H1 (cell line): ENCODE measurements around the gene BTBD16. TPM values are rescaled to one million over a fixed set of nuclear protein-coding genes. Genes with fewer than 3 reads are reported as not detected.

Experiments used
- CBX5 ChIP-seq: fragments of 300-800, 300-1000 bp; sonication (generic); IDR thresholded peaks from 2 replicates; pipeline ENCODE4 v1.7.1; 2016; ENCODE audit warnings: antibody characterized with exemption, low read length, low read depth
- HDAC2 ChIP-seq, 2 experiments: fragments of 300-600 bp in 1 of 2; sonication (generic) in 1 of 2; IDR thresholded peaks; 2 replicates each; pipeline ENCODE4 v1.6.1; 2011 to 2012; ENCODE audit warnings: low read depth in 2 of 2, low read length in 2 of 2, mild to moderate bottlenecking in 2 of 2, moderate library complexity in 2 of 2, borderline replicate concordance in 1 of 2, inconsistent platforms in 1 of 2
- KDM1A ChIP-seq: fragments of 200-600, 300-600 bp; sonication (generic); IDR thresholded peaks from 2 replicates; pipeline ENCODE4 v1.7.1; 2016; ENCODE audit warnings: mild to moderate bottlenecking, low read length, borderline replicate concordance
- polyA plus RNA-seq, 7 experiments: library from polyadenylated mRNA; depleted of rRNA in 3 of 7; stranded (reverse) in 5 of 7; unstranded in 2 of 7; fragments of >200 nt in 5 of 7; fragments of 200-250 nt in 2 of 7; gene quantifications; 1 replicate in 5 of 7; 2 replicates in 1 of 7; 4 replicates in 1 of 7; pipeline versions ENCODE4 v1.2.1 to v1.2.3, GENCODE V29; 2011 to 2013; ENCODE audit warnings: missing spikeins in 2 of 7, mixed read lengths in 2 of 7
- total RNA-seq: library from RNA; stranded (reverse); fragmentation: NEBNext Ultra II Directional; extraction: Animal tissue kit (Norgen Biotek cat#: 25700); gene quantifications from 2 replicates; pipeline ENCODE4 v1.2.1, GENCODE V29; 2021
- TF ChIP-seq, protein P1 (sequence below): IDR thresholded peaks from 2 replicates; pipeline ENCODE4 v1.6.1; 2011; ENCODE audit warnings: low read length, improper control_type of control experiment
- TF ChIP-seq, protein P2 (sequence below): IDR thresholded peaks from 2 replicates; pipeline ENCODE4 v1.6.1; 2012; ENCODE audit warnings: inconsistent platforms

Gene BTBD16
- total and polyA plus RNA-seq, 2 of the 8 experiments (the other 6 are each of a cell fraction or from before 2014, with no cell fraction given) = 0.05 TPM; not detected in 1

DNA sequence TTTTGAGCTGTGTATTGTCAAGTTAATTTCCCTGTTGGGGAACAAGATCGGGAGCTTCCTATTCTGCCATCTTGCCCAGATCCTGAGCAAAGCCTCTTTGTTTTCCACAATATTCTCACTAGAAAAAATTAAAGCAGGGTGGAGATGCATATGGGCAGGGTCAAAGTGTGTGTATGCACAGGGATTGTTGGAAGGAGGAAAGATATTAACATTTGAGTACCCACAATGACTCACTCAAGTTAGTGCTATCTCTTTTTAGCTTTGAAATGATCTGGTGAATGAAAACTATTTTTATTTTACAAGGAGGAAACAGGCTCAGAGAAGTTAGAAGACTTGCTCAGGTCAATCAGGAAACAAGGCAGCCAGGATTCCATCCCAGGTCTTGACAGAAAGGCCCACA is 6.7 kb upstream of the BTBD16 start (continued):
- TF ChIP-seq, protein P1, sequence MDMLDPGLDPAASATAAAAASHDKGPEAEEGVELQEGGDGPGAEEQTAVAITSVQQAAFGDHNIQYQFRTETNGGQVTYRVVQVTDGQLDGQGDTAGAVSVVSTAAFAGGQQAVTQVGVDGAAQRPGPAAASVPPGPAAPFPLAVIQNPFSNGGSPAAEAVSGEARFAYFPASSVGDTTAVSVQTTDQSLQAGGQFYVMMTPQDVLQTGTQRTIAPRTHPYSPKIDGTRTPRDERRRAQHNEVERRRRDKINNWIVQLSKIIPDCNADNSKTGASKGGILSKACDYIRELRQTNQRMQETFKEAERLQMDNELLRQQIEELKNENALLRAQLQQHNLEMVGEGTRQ = no peak
- TF ChIP-seq, protein P2, sequence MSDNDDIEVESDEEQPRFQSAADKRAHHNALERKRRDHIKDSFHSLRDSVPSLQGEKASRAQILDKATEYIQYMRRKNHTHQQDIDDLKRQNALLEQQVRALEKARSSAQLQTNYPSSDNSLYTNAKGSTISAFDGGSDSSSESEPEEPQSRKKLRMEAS = no peak
- TF ChIP-seq HDAC2 (IDR thresholded peaks at IDR 0.05; ENCODE audit: borderline replicate concordance in 1 of 2, low read depth in 2 of 2, low read length in 2 of 2) (no peak), CBX5 (no peak), KDM1A (no peak)
